ENCODE data around the gene TEDDM1.
A peak's percentile ranks its signal among the peaks of the same experiment; 100 is the strongest.

TEDDM1 gene

DNA sequence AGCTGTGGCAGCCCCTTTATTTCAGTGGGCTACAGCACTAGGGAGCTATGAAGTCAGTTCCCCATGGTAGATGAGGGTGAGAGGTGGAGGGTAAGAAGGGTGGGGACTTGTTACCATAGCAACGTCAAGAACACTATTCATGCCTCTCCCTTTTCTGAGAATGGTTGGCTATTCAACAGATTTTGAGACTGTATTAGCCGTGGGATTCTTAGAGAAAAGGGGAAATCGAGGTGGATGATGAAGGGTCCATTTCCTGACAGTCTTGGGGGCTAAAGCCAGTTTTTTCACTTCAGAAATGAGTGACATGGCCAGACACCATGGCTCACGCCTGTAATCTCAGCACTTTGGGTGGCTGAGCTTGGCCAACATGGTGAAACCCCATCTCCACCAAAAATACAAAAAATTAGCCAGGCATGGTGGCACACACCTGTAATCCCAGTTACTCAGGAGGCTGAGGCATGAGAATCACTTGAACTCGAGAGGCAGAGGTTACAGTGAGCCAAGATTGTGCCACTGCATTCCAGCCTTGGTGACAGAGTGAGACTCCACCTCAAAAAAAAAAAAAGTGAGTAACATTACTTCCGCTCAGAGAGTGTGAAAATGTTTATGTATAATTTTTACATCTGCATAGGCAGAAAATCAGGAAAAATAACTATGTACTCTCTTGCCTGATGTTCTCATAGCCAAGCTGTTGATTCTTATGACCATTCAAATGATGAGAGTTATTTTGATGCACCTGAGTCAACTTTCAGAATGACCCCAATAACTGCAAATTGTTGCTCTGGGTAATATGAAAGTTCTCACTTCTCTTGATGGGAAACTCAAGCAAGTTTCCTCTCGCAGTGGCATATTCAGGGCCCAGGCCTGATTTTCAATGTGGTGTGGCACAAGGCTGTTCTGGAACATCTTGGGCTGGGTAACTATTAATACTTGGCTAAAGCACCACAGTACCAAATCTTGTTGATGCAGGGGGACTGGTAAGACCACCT, 26.3 kb upstream of the TEDDM1 start:
- H3K36me3 Mint-ChIP-seq, result no peaks in the 10 kb centered on the region
- ATAC-seq (replicated peaks), result peak; percentile 65 to 73
- H3K4me3 Mint-ChIP-seq, result no peak overlapping the region
- peaks cover 0 to 12% of the 10 kb centered on the region in 2 donors for H3K27me3 Mint-ChIP-seq
- H3K4me1 Mint-ChIP-seq, result peaks cover 19 to 24% of the 10 kb centered on the region in 2 donors
- no peaks in the 10 kb centered on the region for H3K9me3 Mint-ChIP-seq
- peak; percentile 30 for DNase-seq
- peak overlapping the region; percentile 81 for H3K27ac Mint-ChIP-seq

DNA sequence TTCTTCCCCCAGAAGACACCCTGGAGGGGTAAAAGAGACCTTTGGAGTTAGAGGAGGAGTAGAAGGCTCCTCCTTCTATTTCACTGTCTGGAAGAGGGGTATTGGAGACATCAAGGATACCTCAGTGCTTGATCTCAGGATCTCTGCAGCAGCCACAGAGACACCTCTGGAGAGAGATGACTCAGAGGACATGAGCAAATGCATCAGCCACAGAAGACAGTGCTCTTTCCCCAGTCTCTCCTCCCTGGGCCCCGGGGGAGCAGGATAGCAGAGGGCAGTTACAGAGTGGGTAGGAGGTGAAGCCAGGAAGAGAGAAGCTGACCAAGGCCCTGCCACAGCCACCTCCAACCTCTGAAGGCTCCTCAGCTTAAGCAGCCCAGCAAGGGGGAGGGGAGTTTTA, 15.3 kb upstream of the TEDDM1 start:
- Mint-ChIP-seq H3K36me3 (no peaks in the 10 kb centered on the region), H3K4me1 (no peaks in the 10 kb centered on the region), H3K9me3 (no peaks in the 10 kb centered on the region), H3K27me3 (peaks cover 30 to 31% of the 10 kb centered on the region in 2 donors), H3K27ac (no peak overlapping the region), H3K4me3 (no peak overlapping the region)
- peak in 1 of 2 donors; percentile 12 for ATAC-seq (replicated peaks)
- no peak for DNase-seq

DNA sequence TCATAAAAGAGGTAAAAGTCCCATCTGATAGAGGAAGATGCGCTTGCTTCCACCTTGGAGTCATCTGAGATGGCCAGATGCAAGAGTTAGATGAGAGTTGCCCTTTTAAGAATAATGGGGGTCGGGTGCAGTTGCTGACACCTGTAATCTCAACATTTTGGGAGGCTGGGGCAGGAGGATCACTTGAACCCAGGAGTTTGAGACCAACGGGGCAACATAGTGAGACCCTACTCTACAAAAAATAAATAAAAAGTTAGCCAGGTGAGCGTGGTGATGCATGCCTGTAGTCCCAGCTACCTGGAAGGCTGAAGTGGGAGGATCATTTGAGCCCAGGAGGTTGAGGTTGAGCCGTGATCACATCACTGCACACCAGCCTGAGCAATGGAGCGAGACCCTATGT, 13.5 kb upstream of the TEDDM1 start:
- no peak overlapping the region for H3K27ac Mint-ChIP-seq

DNA sequence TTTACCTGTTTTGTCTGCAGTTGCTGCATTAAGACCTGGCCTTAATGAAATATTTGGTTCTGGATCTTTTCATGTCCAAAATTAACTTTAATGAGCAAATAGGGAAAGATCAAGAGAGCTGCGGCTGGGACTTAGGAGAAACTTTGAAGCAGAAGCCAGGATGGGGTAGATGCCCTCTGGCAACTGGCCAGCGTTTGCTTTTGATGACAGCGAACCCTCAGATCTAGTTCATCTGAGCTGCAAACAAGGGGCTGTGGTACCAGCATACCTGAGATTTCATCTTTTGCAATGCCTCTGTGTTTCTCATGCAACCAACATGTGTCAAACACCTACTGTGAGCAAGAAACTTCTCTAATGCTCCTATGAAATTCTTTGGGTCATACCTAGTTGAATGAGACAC, 13.0 kb upstream of the TEDDM1 start:
- ATAC-seq (replicated peaks), result no peak
- no peaks in the 10 kb centered on the region for H3K36me3 Mint-ChIP-seq
- H3K27ac Mint-ChIP-seq, result no peak overlapping the region
- H3K4me3 Mint-ChIP-seq, result no peak overlapping the region
- peaks cover 20 to 24% of the 10 kb centered on the region in 2 donors for H3K27me3 Mint-ChIP-seq
- no peak for DNase-seq
- no peaks in the 10 kb centered on the region for H3K4me1 Mint-ChIP-seq
- H3K9me3 Mint-ChIP-seq, result no peaks in the 10 kb centered on the region

More for the DNA sequence above, 13.5 kb upstream of the TEDDM1 start:
- DNase-seq, result no peak
- Mint-ChIP-seq H3K4me1 (no peaks in the 10 kb centered on the region), H3K9me3 (no peaks in the 10 kb centered on the region), H3K4me3 (no peak overlapping the region), H3K27me3 (peaks cover 22 to 24% of the 10 kb centered on the region in 2 donors), H3K36me3 (no peaks in the 10 kb centered on the region)
- no peak for ATAC-seq (replicated peaks)

DNA sequence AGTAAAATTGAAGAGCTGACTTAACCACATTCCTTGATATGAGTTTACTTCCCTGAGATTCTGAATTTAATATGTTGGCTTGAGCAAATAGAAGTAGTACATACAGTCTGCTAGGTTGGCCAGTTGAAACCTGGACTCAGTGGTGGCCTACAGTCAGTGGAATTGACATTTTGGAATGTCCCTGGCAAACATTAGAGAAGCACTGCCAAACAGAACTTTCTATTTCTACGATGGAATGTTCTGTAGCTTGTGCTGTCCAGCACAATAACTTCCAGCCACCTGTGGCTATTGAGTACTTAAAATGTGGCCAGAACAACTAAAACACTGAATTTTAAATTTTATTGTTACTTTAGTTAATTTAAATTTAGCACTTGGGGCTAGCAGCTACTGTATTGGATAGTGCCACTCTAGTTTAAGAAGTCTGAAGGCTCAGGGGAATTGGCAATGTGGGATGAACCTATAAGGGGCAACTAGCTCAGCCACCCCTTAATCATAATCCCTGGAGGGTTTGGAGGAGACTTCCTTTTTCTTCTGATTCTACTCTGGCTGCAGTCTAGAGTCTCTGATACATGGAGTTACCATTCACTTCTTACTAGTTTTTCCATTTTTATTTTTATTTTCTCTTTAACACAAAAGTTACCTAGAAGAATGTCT, 10.3 kb upstream of the TEDDM1 start:
- no peaks in the 10 kb centered on the region for H3K36me3 Mint-ChIP-seq
- no peak for DNase-seq

DNA sequence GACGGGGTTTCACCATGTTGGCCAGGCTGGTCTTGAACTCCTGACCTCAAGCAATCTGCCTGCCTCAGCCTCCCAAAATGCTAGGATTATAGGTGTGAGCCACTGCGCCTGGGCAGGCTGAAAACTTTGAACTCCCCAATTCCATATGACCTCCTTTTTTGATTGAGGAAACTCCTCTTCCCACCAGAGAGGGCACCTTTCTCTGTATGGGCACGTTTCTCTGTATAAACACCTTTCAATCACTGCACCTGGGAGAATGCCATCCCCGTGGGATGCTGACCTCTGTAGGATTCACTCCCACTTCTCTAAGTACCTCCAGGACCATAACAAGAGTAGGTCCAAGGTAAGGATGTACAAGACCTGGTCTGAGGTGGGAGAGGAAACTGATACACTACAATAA, 9.7 kb upstream of the TEDDM1 start:
- ATAC-seq (replicated peaks), result no peak
- peaks cover 30 to 35% of the 10 kb centered on the region in 2 donors for H3K27me3 Mint-ChIP-seq
- peaks cover 0 to 3% of the 10 kb centered on the region in 2 donors for H3K36me3 Mint-ChIP-seq
- no peak for DNase-seq
- H3K9me3 Mint-ChIP-seq, result peaks cover 4% of the 10 kb centered on the region in 2 donors
- H3K4me3 Mint-ChIP-seq, result no peak overlapping the region
- H3K4me1 Mint-ChIP-seq, result no peaks in the 10 kb centered on the region
- no peak overlapping the region for H3K27ac Mint-ChIP-seq

More for the DNA sequence above, 10.3 kb upstream of the TEDDM1 start:
- no peak for ATAC-seq (replicated peaks)
- Mint-ChIP-seq H3K4me3 (no peak overlapping the region), H3K27me3 (peaks cover 29 to 35% of the 10 kb centered on the region in 2 donors), H3K4me1 (no peaks in the 10 kb centered on the region), H3K27ac (no peak overlapping the region), H3K9me3 (peaks cover 0 to under 1% of the 10 kb centered on the region in 2 donors)

DNA sequence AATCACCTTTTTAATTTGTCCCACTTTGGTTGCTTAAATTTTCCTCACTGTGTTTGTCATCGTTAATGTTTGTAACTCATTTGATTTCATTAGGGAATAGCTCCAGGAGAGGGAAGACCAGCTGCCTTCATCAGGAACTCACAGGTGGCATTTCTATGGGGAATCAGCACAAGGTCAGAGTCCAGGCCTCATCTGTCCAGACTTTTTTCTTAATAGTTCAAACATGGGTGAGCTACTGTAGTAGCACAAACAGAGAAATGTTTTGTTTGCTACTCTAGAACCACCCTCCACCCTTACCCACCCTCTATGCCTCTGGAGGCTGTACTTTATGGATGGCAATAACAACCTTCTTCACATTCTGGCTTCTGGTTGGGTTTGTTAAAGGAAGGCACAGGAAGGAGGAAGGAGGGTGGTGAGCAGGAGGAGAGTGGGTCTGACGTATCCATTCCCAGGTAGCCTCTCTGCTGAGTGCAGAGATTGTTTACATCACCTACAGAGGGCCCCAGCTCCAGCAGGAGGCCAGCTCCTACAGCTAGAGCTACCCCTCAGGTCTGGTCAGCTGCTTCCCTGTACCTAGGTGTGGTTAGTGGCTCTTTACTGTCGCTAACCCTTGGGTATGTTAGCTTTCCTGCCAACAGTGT, 8.1 kb upstream of the TEDDM1 start:
- DNase-seq (no peak), ATAC-seq (replicated peaks) (no peak)
- peaks cover 0 to 3% of the 10 kb centered on the region in 2 donors for H3K36me3 Mint-ChIP-seq
- peaks cover 21 to 23% of the 10 kb centered on the region in 2 donors for H3K27me3 Mint-ChIP-seq
- no peak overlapping the region for H3K4me3 Mint-ChIP-seq
- peaks cover 4% of the 10 kb centered on the region in 2 donors for H3K9me3 Mint-ChIP-seq
- no peaks in the 10 kb centered on the region for H3K4me1 Mint-ChIP-seq
- H3K27ac Mint-ChIP-seq, result no peak overlapping the region

DNA sequence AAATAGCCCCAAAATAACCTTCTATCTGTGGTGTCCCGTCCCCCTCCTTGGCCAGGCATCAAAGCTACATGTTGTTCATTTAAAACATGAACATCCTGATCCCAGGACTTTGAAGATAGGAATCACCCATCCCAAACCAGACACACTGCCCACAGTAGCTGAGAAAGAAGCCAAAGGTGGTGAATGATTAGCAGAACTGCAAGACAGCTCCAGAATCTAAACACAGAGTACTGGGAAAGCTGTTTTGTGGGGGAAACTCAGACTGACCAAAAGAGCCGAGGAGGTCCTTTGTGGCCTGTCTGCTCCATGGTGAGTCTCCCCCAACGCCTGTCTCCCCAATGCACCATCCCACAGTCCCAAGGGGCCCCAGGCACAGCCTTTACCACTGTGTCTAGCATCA, 7.3 kb upstream of the TEDDM1 start:
- H3K27ac Mint-ChIP-seq, result no peak overlapping the region
- H3K4me1 Mint-ChIP-seq, result no peaks in the 10 kb centered on the region
- peaks cover 0 to 3% of the 10 kb centered on the region in 2 donors for H3K36me3 Mint-ChIP-seq
- H3K27me3 Mint-ChIP-seq, result peaks cover 21 to 23% of the 10 kb centered on the region in 2 donors
- peaks cover 4% of the 10 kb centered on the region in 2 donors for H3K9me3 Mint-ChIP-seq
- DNase-seq (no peak), ATAC-seq (replicated peaks) (no peak)
- no peak overlapping the region for H3K4me3 Mint-ChIP-seq

DNA sequence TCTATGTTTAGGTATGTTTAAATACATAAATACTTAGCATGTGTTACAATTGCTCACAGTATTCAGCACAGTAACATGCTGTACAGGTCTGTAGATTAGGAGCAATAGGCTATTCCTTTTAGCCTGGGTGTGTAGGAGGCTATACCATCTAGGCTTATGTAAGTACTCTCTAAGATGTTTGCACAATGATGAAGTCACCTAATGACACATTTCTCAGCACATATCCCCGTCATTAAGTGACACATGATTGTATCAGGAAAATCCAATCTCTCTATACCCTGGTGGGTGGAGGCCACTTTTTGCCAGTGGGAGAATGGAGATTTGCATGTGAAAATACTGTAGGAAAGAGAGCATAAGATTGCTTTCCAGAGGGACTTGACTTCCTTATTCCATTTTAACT, 5.5 kb upstream of the TEDDM1 start:
- Mint-ChIP-seq H3K4me3 (no peak overlapping the region), H3K9me3 (peaks cover 4% of the 10 kb centered on the region in 2 donors), H3K27ac (no peak overlapping the region), H3K36me3 (peaks cover 0 to 3% of the 10 kb centered on the region in 2 donors), H3K4me1 (no peaks in the 10 kb centered on the region), H3K27me3 (peaks cover 21 to 23% of the 10 kb centered on the region in 2 donors)
- no peak for ATAC-seq (replicated peaks)
- DNase-seq, result no peak

DNA sequence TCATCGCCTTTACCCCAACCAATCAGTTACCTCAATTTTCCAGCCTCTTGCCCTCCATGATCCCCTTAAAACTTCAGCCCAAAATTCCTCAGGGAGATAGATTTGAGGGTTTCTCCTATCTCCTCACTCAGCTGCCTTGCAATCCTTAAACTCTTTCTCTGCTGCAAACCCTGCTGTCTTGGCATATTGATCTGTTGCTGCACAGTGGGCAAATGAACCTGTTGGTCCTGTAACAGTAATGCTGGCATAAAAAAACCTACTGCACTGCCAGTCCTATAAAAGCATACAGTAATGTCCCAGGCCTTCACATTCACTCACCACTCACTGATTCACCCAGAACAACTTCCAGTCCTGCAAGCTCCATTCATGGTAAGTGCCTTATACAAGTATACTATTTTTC, 5.1 kb upstream of the TEDDM1 start:
- Mint-ChIP-seq H3K27ac (no peak overlapping the region), H3K4me1 (no peaks in the 10 kb centered on the region), H3K27me3 (peaks cover 21 to 23% of the 10 kb centered on the region in 2 donors), H3K36me3 (peaks cover 0 to 3% of the 10 kb centered on the region in 2 donors), H3K9me3 (peaks cover 4% of the 10 kb centered on the region in 2 donors), H3K4me3 (no peak overlapping the region)
- DNase-seq (no peak), ATAC-seq (replicated peaks) (no peak)

DNA sequence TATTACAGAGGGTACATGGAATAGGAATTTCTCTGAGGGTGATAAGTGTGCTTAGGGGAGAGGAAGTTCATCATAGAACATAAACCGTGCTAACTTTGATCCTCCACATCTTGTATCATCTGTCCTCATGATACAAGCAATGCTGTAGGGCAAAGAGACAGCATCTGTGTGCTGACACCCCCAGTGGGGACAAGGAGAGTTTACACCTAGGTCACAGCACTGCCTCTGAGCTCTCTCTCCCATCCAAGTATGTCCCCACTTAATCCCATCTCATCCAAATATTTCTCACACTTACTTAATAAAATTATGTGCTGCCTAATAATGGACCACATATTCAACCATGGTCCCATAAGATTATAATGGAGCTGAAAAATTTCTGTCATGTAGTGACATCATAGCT, 4.3 kb upstream of the TEDDM1 start:
- Mint-ChIP-seq H3K9me3 (peaks cover 4% of the 10 kb centered on the region in 2 donors), H3K4me3 (no peak overlapping the region), H3K36me3 (peaks cover 0 to 3% of the 10 kb centered on the region in 2 donors), H3K4me1 (no peaks in the 10 kb centered on the region), H3K27me3 (peaks cover 21 to 23% of the 10 kb centered on the region in 2 donors), H3K27ac (no peak overlapping the region)
- no peak for DNase-seq
- peak; percentile 60 to 61 for ATAC-seq (replicated peaks)

DNA sequence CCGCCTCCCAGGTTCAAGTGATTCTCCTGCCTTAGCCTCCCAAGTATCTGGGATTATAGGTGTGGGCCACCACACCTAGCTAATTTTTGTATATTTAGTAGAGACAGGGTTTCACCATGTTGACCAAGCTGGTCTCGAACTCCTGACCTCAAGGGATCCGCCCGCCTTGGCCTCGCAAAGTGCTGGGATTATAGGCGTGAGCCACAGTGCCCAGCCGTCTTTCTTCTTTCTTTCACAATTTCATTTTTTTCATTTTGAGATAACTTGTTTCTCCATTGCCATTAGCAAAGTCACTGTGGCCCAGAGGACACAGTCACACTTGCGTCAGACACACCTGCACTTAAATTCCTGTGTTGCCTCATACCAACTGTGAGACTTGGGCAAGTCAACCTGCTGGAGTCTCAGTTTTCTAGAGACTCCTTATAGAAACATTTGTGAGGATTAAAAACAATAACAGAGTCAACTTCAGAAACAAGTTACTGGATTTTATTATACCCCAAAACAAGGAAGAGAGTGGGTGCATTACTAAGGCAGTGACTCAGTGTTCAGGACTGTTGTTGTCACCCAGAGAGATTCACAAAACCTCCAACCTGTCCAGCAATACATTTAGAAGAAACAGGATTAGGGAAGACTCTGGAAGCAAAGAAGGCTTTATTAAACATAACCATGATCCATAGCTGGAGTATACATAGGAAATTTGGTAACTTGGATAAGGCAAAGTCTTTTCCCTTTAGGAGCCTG, 2.6 kb downstream of the TEDDM1 start:
- no peak overlapping the region for H3K27ac Mint-ChIP-seq
- DNase-seq (no peak), ATAC-seq (replicated peaks) (no peak)
- H3K4me3 Mint-ChIP-seq, result no peak overlapping the region
- no peaks in the 10 kb centered on the region for H3K36me3 Mint-ChIP-seq
- no peaks in the 10 kb centered on the region for H3K27me3 Mint-ChIP-seq
- H3K4me1 Mint-ChIP-seq, result peaks cover 11 to 12% of the 10 kb centered on the region in 2 donors
- H3K9me3 Mint-ChIP-seq, result no peaks in the 10 kb centered on the region

DNA sequence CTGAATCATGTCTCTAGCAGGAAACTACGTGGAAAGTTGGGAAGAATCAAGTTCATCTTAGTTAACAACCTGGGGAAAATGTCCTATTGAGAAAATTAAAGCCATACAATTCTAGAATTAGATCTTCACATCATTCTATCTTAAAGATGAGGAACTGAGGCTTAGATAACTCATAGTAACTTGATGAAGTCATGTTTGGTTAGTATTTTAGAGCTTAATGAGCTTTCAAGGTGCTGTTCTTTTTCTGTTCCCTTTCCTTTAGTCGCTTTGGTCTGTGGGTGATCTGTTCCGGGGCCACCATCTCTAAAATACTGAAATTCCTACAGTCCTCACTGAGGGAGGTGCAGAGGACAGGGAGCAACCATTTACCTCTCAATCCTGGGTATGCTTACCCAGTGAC, 4.6 kb downstream of the TEDDM1 start:
- H3K4me1 Mint-ChIP-seq, result peaks cover 16 to 18% of the 10 kb centered on the region in 2 donors
- no peak overlapping the region for H3K27ac Mint-ChIP-seq
- peaks cover 0 to 5% of the 10 kb centered on the region in 2 donors for H3K27me3 Mint-ChIP-seq
- no peak overlapping the region for H3K4me3 Mint-ChIP-seq
- H3K9me3 Mint-ChIP-seq, result no peaks in the 10 kb centered on the region
- ATAC-seq (replicated peaks), result no peak
- H3K36me3 Mint-ChIP-seq, result peaks cover 0 to 4% of the 10 kb centered on the region in 2 donors
- no peak for DNase-seq
